Smooth muscle cell (in vitro differentiated cells): ENCODE results near the gene NRXN3. TPM values are rescaled to one million over a fixed set of nuclear protein-coding genes. Genes with fewer than 3 reads are reported as not detected.

ENCODE experiments used
- DNase-seq: peaks from one replicate; lab custom pipeline; 2025; ENCODE audit not compliant: unreplicated experiment; lab: John Stamatoyannopoulos, UW
- H2AFZ ChIP-seq: fragments of 200-600 bp; sonication (generic); 2 replicates; pipeline ENCODE4 v1.6.0; 2016; ENCODE audit warnings: antibody characterized with exemption, low read depth, mild to moderate bottlenecking
- H3F3A ChIP-seq: fragments of 200-600 bp; sonication (generic); 2 replicates; pipeline ENCODE4 v1.6.0; 2017; ENCODE audit warnings: antibody characterized with exemption, low read depth
- H3K27ac ChIP-seq: fragments of 200-600 bp; sonication (generic); 2 replicates; pipeline ENCODE4 v1.5.1; 2016; ENCODE audit warnings: low read depth, mild to moderate bottlenecking
- H3K27me3 ChIP-seq: fragments of 200-600 bp; sonication (generic); 2 replicates; pipeline ENCODE4 v1.6.1; 2016; ENCODE audit warnings: low read depth, mild to moderate bottlenecking
- H3K36me3 ChIP-seq: fragments of 200-600 bp; sonication (generic); 2 replicates; pipeline ENCODE4 v1.5.1; 2016; ENCODE audit warnings: low read depth
- H3K4me1 ChIP-seq: fragments of 200-600 bp; sonication (generic); 2 replicates; pipeline ENCODE4 v1.5.1; 2016; ENCODE audit warnings: low read depth
- H3K4me2 ChIP-seq: fragments of 200-600 bp; sonication (generic); 2 replicates; pipeline ENCODE4 v1.6.0; 2016; ENCODE audit warnings: mild to moderate bottlenecking
- H3K4me3 ChIP-seq: fragments of 200-600 bp; sonication (generic); 2 replicates; pipeline ENCODE4 v1.5.1; 2016; ENCODE audit warnings: mild to moderate bottlenecking
- H3K79me2 ChIP-seq: fragments of 200-600 bp; sonication (generic); 2 replicates; pipeline ENCODE4 v1.6.0; 2016; ENCODE audit warnings: low read depth, mild to moderate bottlenecking
- H3K9ac ChIP-seq: fragments of 200-600 bp; sonication (generic); 2 replicates; pipeline ENCODE4 v1.6.0; 2016; ENCODE audit warnings: low read depth
- H3K9me3 ChIP-seq: fragments of 200-600 bp; sonication (generic); replicated peaks from 2 replicates; pipeline ENCODE4 v1.5.1; 2016; ENCODE audit warnings: low read depth
- H4K20me1 ChIP-seq: fragments of 200-600 bp; sonication (generic); 2 replicates; pipeline ENCODE4 v1.6.0; 2016; ENCODE audit warnings: low read depth
- WGBS: methylation state at CpG from one replicate; pipeline ENCODE4 v1.1.7; 2016; ENCODE audit warnings: low lambda C conversion rate; 5-methylcytosine and 5-hydroxymethylcytosine counted together
- polyA plus RNA-seq: library from polyadenylated mRNA; unstranded; fragments of >200 nt; fragmentation: Nextera tagmentation; extraction: Ambion mirVana; gene quantifications from 2 replicates; pipeline ENCODE4 v1.2.1, GENCODE V29; 2016
- total RNA-seq: library from RNA; depleted of rRNA; stranded (reverse); fragments of >200 nt; gene quantifications from 2 replicates; pipeline ENCODE4 v1.2.3, GENCODE V29; 2014
- TF ChIP-seq, protein P1 (sequence below): fragments of 200-600 bp; sonication (generic); IDR thresholded peaks from 2 replicates; pipeline ENCODE4 v1.5.1; 2017; ENCODE audit warnings: borderline replicate concordance, mild to moderate bottlenecking, antibody characterized with exemption; ENCODE audit not compliant: insufficient read depth, poor library complexity, severe bottlenecking

NRXN3 gene
- total and polyA plus RNA-seq, 2 experiments from 2014 or later = 1.2 to 7.0 TPM

DNA sequence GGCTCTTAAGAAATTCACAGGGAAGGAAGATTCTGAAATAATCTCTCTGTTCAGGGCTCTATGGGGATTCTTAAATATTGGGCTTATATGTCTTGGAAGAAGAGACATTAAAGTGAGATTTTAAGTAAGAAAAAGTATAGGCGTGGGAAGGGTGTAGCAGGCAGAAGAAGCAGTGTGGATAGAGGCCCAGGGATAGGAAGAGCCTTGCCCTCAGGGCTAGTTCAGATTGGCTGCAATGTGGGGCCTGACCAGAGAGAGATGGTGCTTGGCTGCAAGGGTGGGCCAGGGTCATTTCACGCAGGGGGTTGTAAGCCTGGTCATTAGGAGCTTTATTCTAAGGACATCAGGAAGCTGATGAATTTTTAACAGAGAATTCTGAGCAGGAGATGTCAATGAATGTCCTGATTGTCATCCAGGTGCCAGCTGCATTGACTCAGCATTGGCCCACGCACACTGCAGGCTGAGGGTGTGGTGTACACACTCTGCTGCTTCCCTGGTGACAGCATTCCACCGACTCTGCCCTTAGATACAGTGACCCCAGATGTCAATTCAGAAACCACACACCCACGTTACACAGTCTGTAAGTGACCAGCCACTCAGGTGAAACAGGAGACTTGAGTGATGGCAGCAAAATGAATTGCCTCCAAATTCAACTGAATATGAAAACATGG lies 582.5 kb downstream of the NRXN3 start:
- no peak overlapping the region for H3K4me3 ChIP-seq
- no peak overlapping the region for H2AFZ ChIP-seq
- H3K27me3 ChIP-seq = no peaks in the 10 kb centered on the region
- no peaks in the 10 kb centered on the region for H3K36me3 ChIP-seq
- no peaks in the 10 kb centered on the region for H3K9me3 ChIP-seq
- no peaks in the 10 kb centered on the region for H3F3A ChIP-seq
- TF ChIP-seq, protein P1, sequence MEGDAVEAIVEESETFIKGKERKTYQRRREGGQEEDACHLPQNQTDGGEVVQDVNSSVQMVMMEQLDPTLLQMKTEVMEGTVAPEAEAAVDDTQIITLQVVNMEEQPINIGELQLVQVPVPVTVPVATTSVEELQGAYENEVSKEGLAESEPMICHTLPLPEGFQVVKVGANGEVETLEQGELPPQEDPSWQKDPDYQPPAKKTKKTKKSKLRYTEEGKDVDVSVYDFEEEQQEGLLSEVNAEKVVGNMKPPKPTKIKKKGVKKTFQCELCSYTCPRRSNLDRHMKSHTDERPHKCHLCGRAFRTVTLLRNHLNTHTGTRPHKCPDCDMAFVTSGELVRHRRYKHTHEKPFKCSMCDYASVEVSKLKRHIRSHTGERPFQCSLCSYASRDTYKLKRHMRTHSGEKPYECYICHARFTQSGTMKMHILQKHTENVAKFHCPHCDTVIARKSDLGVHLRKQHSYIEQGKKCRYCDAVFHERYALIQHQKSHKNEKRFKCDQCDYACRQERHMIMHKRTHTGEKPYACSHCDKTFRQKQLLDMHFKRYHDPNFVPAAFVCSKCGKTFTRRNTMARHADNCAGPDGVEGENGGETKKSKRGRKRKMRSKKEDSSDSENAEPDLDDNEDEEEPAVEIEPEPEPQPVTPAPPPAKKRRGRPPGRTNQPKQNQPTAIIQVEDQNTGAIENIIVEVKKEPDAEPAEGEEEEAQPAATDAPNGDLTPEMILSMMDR = no peak
- DNase-seq = no peak
- H3K27ac ChIP-seq = no peak overlapping the region
- 74% methylated on average over 5 of the region's 5 CpGs for WGBS
- no peak overlapping the region for H3K9ac ChIP-seq
- no peaks in the 10 kb centered on the region for H3K79me2 ChIP-seq
- no peaks in the 10 kb centered on the region for H3K4me1 ChIP-seq
- H4K20me1 ChIP-seq = no peaks in the 10 kb centered on the region
- no peak overlapping the region for H3K4me2 ChIP-seq

DNA sequence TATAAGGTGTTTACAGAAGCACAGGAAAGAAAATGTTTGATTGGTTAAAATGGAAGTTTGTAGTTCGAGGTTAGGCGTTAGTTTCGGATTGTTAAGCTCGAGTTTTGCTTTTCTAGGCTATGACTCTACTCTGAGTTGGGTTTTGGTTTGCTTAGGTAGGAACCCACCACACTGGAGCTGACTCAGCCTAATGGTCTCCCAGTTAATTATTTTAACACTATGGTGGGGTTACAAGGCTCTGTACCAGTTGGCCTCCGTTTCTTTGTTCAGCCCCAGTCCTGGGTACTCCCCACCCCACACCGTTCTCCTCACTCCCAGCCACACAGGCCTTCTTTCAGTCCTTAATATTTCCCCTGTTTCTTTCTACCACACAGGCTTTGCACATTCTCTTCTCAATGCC lies 583.9 kb downstream of the NRXN3 start:
- 97% methylated on average over 6 of the region's 6 CpGs for WGBS
- H3K4me1 ChIP-seq = no peaks in the 10 kb centered on the region
- H3K4me3 ChIP-seq = no peak overlapping the region
- no peak overlapping the region for H3K4me2 ChIP-seq
- no peaks in the 10 kb centered on the region for H3K36me3 ChIP-seq
- H2AFZ ChIP-seq = no peak overlapping the region
- TF ChIP-seq, protein P1 = no peak
- no peaks in the 10 kb centered on the region for H3K79me2 ChIP-seq
- H4K20me1 ChIP-seq = no peaks in the 10 kb centered on the region
- H3F3A ChIP-seq = no peaks in the 10 kb centered on the region
- DNase-seq = no peak
- no peaks in the 10 kb centered on the region for H3K9me3 ChIP-seq
- H3K9ac ChIP-seq = no peak overlapping the region
- H3K27me3 ChIP-seq = no peaks in the 10 kb centered on the region
- H3K27ac ChIP-seq = no peak overlapping the region

DNA sequence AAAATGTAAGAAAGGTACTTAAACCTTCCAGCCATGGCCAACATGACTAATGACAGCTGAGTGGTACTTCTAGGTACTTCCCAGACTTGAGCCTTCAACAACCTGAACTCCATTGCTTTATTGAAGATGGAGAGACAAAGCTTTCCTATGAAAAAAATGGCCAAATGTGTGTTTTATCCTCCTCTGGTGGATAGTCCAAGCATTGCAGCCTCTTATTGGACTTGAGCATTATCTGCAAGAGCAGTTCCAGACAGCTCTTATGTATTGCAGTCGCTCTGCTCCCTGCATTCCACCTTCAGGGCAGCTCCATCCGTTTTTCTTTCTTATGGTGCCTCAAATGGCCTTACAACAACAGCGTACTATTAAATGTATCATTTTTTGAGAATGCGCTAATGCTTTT lies 588.2 kb downstream of the NRXN3 start:
- H3K4me1 ChIP-seq = no peaks in the 10 kb centered on the region
- DNase-seq = no peak
- 67% methylated on average over 4 of the region's 4 CpGs for WGBS

More for the DNA sequence above, 588.2 kb downstream of the NRXN3 start:
- no peak overlapping the region for H3K9ac ChIP-seq
- no peaks in the 10 kb centered on the region for H4K20me1 ChIP-seq
- no peaks in the 10 kb centered on the region for H3K9me3 ChIP-seq
- no peaks in the 10 kb centered on the region for H3K36me3 ChIP-seq
- H3K79me2 ChIP-seq = no peaks in the 10 kb centered on the region
- H3K27me3 ChIP-seq = no peaks in the 10 kb centered on the region
- H2AFZ ChIP-seq = no peak overlapping the region
- no peak overlapping the region for H3K4me3 ChIP-seq
- no peaks in the 10 kb centered on the region for H3F3A ChIP-seq
- no peak overlapping the region for H3K27ac ChIP-seq
- no peak overlapping the region for H3K4me2 ChIP-seq
- TF ChIP-seq, protein P1 = peak; percentile 48
